Endothelial cell of umbilical vein (primary cell): ENCODE measurements around the gene AFAP1L2. TPM values are rescaled to one million over a fixed set of nuclear protein-coding genes. Genes with fewer than 3 reads are reported as not detected.

ENCODE experiments used
- BruUV-seq: library from RNA; stranded (reverse); fragments of 400-500 nt; replicated peaks from 2 replicates; lab custom pipeline; 2021; lab: Mats Ljungman, UMichigan
- CTCF ChIA-PET: fragments of 300-600, 350-600 bp; sonication (Branson Sonifier 250); formaldehyde crosslinking; loops from one replicate; lab custom pipeline; 2021; ENCODE audit warnings: antibody characterized with exemption, inconsistent platforms; lab: Charles Lee
- POLR2A ChIA-PET: fragments of 300-600, 350-600 bp; sonication (Branson Sonifier 250); formaldehyde crosslinking; loops from one replicate; lab custom pipeline; 2021; ENCODE audit warnings: antibody characterized with exemption, inconsistent platforms; lab: Charles Lee
- DNase-seq: peaks from one replicate; pipeline ENCODE4 v3.0.0-alpha.2; 2011; ENCODE audit warnings: low read depth, low spot score
- FAIRE-seq: peaks from 2 replicates; lab custom pipeline; 2011; peaks lifted over from hg19 to GRCh38; lab: Jason Lieb, UNC
- H2AFZ ChIP-seq: 2 replicates; pipeline ENCODE4 v1.6.0; 2012; ENCODE audit warnings: low read depth, low read length, control low read depth, inconsistent platforms
- H3K27ac ChIP-seq: 2 replicates; pipeline ENCODE4 v1.5.1; 2011; ENCODE audit warnings: low read depth, mild to moderate bottlenecking, control low read depth, low read length, moderate library complexity; ENCODE audit not compliant: insufficient read depth
- H3K27me3 ChIP-seq, 2 experiments: 2 replicates each; pipeline versions ENCODE4 v1.6.0 to v1.6.1; 2011; ENCODE audit warnings: low read length in 2 of 2, mixed read lengths in 1 of 2; ENCODE audit not compliant: control insufficient read depth in 2 of 2, insufficient read depth in 2 of 2
- H3K36me3 ChIP-seq, 2 experiments: 2 replicates in 1 of 2; 3 replicates in 1 of 2; pipeline ENCODE4 v1.5.1; 2011; ENCODE audit warnings: low read length in 2 of 2, mild to moderate bottlenecking in 1 of 2, moderate library complexity in 1 of 2; ENCODE audit not compliant: control insufficient read depth in 2 of 2, insufficient read depth in 2 of 2; ENCODE audit errors: extremely low read depth in 1 of 2
- H3K4me1 ChIP-seq: 3 replicates; pipeline ENCODE4 v1.5.1; 2011; ENCODE audit warnings: mild to moderate bottlenecking, low read length; ENCODE audit not compliant: control insufficient read depth, insufficient read depth; ENCODE audit errors: extremely low read depth
- H3K4me2 ChIP-seq: 2 replicates; pipeline ENCODE4 v1.6.1; 2011; ENCODE audit warnings: low read length, control low read depth, mixed read lengths; ENCODE audit not compliant: insufficient read depth
- H3K4me3 ChIP-seq, 3 experiments: fragments of 200-600 bp in 1 of 3; sonication (generic), shearing (Covaris generic) in 1 of 3; replicated peaks in 1 of 3; 2 replicates each; pipeline ENCODE4 v1.5.1; 2011 to 2016; ENCODE audit warnings: control low read depth in 3 of 3, low read length in 3 of 3, mild to moderate bottlenecking in 2 of 3, inconsistent platforms in 1 of 3, low read depth in 1 of 3, moderate library complexity in 1 of 3; ENCODE audit not compliant: insufficient read depth in 1 of 3
- H3K79me2 ChIP-seq: 2 replicates; pipeline ENCODE4 v1.6.0; 2012; ENCODE audit warnings: low read length, inconsistent platforms; ENCODE audit not compliant: control insufficient read depth, insufficient read depth
- H3K9ac ChIP-seq: replicated peaks from 2 replicates; pipeline ENCODE3; 2011; ENCODE audit warnings: low read length, control low read depth; ENCODE audit not compliant: insufficient read depth; ENCODE audit errors: extremely low read depth
- H3K9me1 ChIP-seq: replicated peaks from 3 replicates; pipeline ENCODE4 v1.6.0; 2011; ENCODE audit warnings: mild to moderate bottlenecking, low read length; ENCODE audit not compliant: control insufficient read depth, insufficient read depth; ENCODE audit errors: extremely low read depth
- H3K9me3 ChIP-seq: replicated peaks from 2 replicates; pipeline ENCODE4 v1.5.1; 2012; ENCODE audit warnings: low read length, inconsistent platforms; ENCODE audit not compliant: control insufficient read depth, insufficient read depth
- H4K20me1 ChIP-seq: replicated peaks from 2 replicates; pipeline ENCODE3; 2011; ENCODE audit warnings: mild to moderate bottlenecking, low read length; ENCODE audit not compliant: control insufficient read depth, insufficient read depth; ENCODE audit errors: extremely low read depth
- CTCF ChIP-seq, 2 donors: IDR thresholded peaks; 1 replicate in 1 of 2; 2 replicates in 1 of 2; pipeline ENCODE4 v1.5.1; 2011; ENCODE audit warnings: low read length in 2 of 2, mild to moderate bottlenecking in 2 of 2, moderate library complexity in 2 of 2, control low read depth in 1 of 2, inconsistent platforms in 1 of 2, low read depth in 1 of 2; ENCODE audit not compliant: insufficient read depth in 1 of 2; ENCODE audit errors: extremely low read depth in 1 of 2
- EZH2 ChIP-seq: IDR thresholded peaks from 2 replicates; pipeline ENCODE4 v1.6.1; 2012; ENCODE audit warnings: borderline replicate concordance, low read depth, mild to moderate bottlenecking, moderate library complexity, low read length, inconsistent platforms; ENCODE audit not compliant: severe bottlenecking
- FOS ChIP-seq: IDR thresholded peaks from 2 replicates; pipeline ENCODE4 v1.6.1; 2011; ENCODE audit warnings: mild to moderate bottlenecking, low read length, moderate library complexity, borderline replicate concordance; ENCODE audit not compliant: insufficient read depth
- GATA2 ChIP-seq: IDR thresholded peaks from 2 replicates; pipeline ENCODE4 v1.7.0; 2011; ENCODE audit warnings: low read depth, mild to moderate bottlenecking, moderate library complexity, mixed read lengths, low read length; ENCODE audit not compliant: insufficient read length, insufficient read depth
- JUN ChIP-seq: IDR thresholded peaks from 2 replicates; pipeline ENCODE4 v1.6.1; 2011; ENCODE audit warnings: borderline replicate concordance, low read depth; ENCODE audit not compliant: insufficient read length, insufficient read depth
- MAX ChIP-seq: IDR thresholded peaks from 2 replicates; pipeline ENCODE4 v1.6.1; 2011; ENCODE audit not compliant: insufficient read depth, insufficient read length
- MYC ChIP-seq: IDR thresholded peaks from one replicate; pipeline ENCODE4 v1.6.1; 2011; ENCODE audit warnings: mild to moderate bottlenecking, low read depth, low read length
- POLR2A ChIP-seq: IDR thresholded peaks from 2 replicates; pipeline ENCODE4 v1.6.1; 2012; ENCODE audit warnings: low read depth, mild to moderate bottlenecking, control low read depth, low read length
- POLR2AphosphoS5 ChIP-seq: IDR thresholded peaks from 2 replicates; pipeline ENCODE4 v1.6.1; 2012; ENCODE audit warnings: low read depth, mild to moderate bottlenecking, control low read depth, low read length, moderate library complexity; ENCODE audit not compliant: insufficient read depth
- dilution Hi-C: fragments of 300-500 bp; cut with MboI; formaldehyde crosslinking; loops from one replicate; pipeline ENCODE4 v1.15.0; 2019; ENCODE audit warnings: low sequenced_read_pairs; ENCODE audit not compliant: extremely low pct_ligation_motif_present
- intact Hi-C: fragments of 100-400 bp; cut with micrococcal nuclease; formaldehyde crosslinking; loops from one replicate; pipeline ENCODE4 v1.10.0; 2022
- polyA plus RNA-seq, 4 experiments: library from polyadenylated mRNA; depleted of rRNA in 3 of 4; stranded (reverse) in 3 of 4; unstranded in 1 of 4; fragments of >200 nt; gene quantifications; 2 replicates each; pipeline versions ENCODE4 v1.2.1 to v1.2.3, GENCODE V29; 2011 to 2012; ENCODE audit warnings: missing spikeins in 1 of 4
- total RNA-seq: library from RNA; stranded (reverse); gene quantifications from 2 replicates; pipeline ENCODE4 v1.2.3, GENCODE V29; 2021

AFAP1L2 gene
- total and polyA plus RNA-seq, 2 donors (not counting 3 experiments of a cell fraction or from before 2014, with no cell fraction given), result 0.90 to 4.1 TPM

GRCh38 chr10:114283091-114283490 lies 121.2 kb downstream of the AFAP1L2 start:
- dilution Hi-C loops, result no loop called here
- no peak for FAIRE-seq

More at GRCh38 chr10:114283091-114283490, 121.2 kb downstream of the AFAP1L2 start:
- Histone ChIP-seq H3K9me1 (no peaks in the 10 kb centered on the region), H3K79me2 (no peaks in the 10 kb centered on the region), H3K27ac (no peak overlapping the region), H3K9ac (no peak overlapping the region), H3K4me2 (no peak overlapping the region), H3K4me3 (no peak overlapping the region), H3K36me3 (no peaks in the 10 kb centered on the region), H3K27me3 (peaks cover 0 to 9% of the 10 kb centered on the region in 2 experiments), H3K9me3 (no peaks in the 10 kb centered on the region), H3K4me1 (no peaks in the 10 kb centered on the region), H4K20me1 (no peaks in the 10 kb centered on the region), H2AFZ (no peak overlapping the region)
- no peak for TF ChIP-seq CTCF (IDR thresholded peaks at IDR 0.05; ENCODE audit: extremely low read depth in 1 of 2, insufficient read depth in 1 of 2, low read depth in 1 of 2, low read length in 2 of 2)
- TF ChIP-seq MAX, result no peak
- no peak for TF ChIP-seq EZH2
- no peak for TF ChIP-seq GATA2
- TF ChIP-seq POLR2A, result no peak
- no peak for TF ChIP-seq MYC
- no peak for TF ChIP-seq FOS
- no peak for TF ChIP-seq JUN
- TF ChIP-seq POLR2AphosphoS5, result no peak
- no TSS peak for BruUV-seq
- DNase-seq, result no peak
- ChIA-PET CTCF (interaction anchor here (3.3 kb wide), 1 partner anchor 20 kb away, joined by 11 read pairs; no protein-coding TSS in a partner anchor), POLR2A (no interaction called here)
- intact Hi-C loops, result no loop called here
